Endodermal cell (in vitro differentiated cells): ENCODE measurements around the gene SZRD1. TPM values are rescaled to one million over a fixed set of nuclear protein-coding genes. Genes with fewer than 3 reads are reported as not detected.

Experiments
- DNase-seq: peaks from one replicate; pipeline ENCODE4 v3.0.0-alpha.2; 2017
- H3K27ac ChIP-seq: 2 replicates; pipeline ENCODE4 v1.5.1; 2013; ENCODE audit warnings: mild to moderate bottlenecking, low read depth, low read length, moderate library complexity
- H3K27me3 ChIP-seq: 2 replicates; pipeline ENCODE4 v1.6.1; 2013; ENCODE audit warnings: mild to moderate bottlenecking, low read length, moderate library complexity; ENCODE audit not compliant: insufficient read depth, control insufficient read depth, poor library complexity, severe bottlenecking
- H3K36me3 ChIP-seq: 2 replicates; pipeline ENCODE4 v1.7.0; 2013; ENCODE audit warnings: mild to moderate bottlenecking, low read length, moderate library complexity; ENCODE audit not compliant: control insufficient read depth, insufficient read depth
- H3K4me1 ChIP-seq: one replicate; pipeline ENCODE4 v1.7.0; 2013; ENCODE audit warnings: low read length; ENCODE audit not compliant: control insufficient read depth, insufficient read depth
- H3K4me3 ChIP-seq: 2 replicates; pipeline ENCODE4 v1.5.1; 2013; ENCODE audit warnings: mild to moderate bottlenecking, low read length, moderate library complexity
- H3K9ac ChIP-seq: 2 replicates; pipeline ENCODE4 v1.6.1; 2013; ENCODE audit warnings: mild to moderate bottlenecking, low read length, moderate library complexity; ENCODE audit not compliant: poor library complexity, severe bottlenecking; ENCODE audit errors: extremely low read depth
- H3K9me3 ChIP-seq: 2 replicates; pipeline ENCODE4 v1.6.1; 2013; ENCODE audit warnings: mild to moderate bottlenecking, low read length, moderate library complexity; ENCODE audit not compliant: control insufficient read depth
- H3K27ac Mint-ChIP-seq: 2 replicates; pipeline ENCODE4 v1.8.0; 2020; ENCODE audit warnings: mixed read lengths
- H3K27me3 Mint-ChIP-seq: 2 replicates; pipeline ENCODE4 v1.8.0; 2021; ENCODE audit warnings: mild to moderate bottlenecking, mixed read lengths; ENCODE audit not compliant: insufficient read depth
- H3K36me3 Mint-ChIP-seq: 2 replicates; pipeline ENCODE4 v1.8.0; 2020; ENCODE audit warnings: low read depth, mixed read lengths
- H3K4me1 Mint-ChIP-seq: 2 replicates; pipeline ENCODE4 v1.8.0; 2020; ENCODE audit warnings: mixed read lengths
- H3K4me3 Mint-ChIP-seq: 2 replicates; pipeline ENCODE4 v1.8.0; 2020; ENCODE audit warnings: mild to moderate bottlenecking, moderate library complexity, mixed read lengths
- H3K9me3 Mint-ChIP-seq: 2 replicates; pipeline ENCODE4 v1.8.0; 2020; ENCODE audit warnings: mild to moderate bottlenecking, mixed read lengths
- WGBS, 2 experiments: methylation state at CpG; one replicate each; pipeline versions ENCODE4 v1.1.5 to v1.1.7; 2013; ENCODE audit warnings: missing lambda C conversion rate in 2 of 2, mixed read lengths in 1 of 2; ENCODE audit not compliant: insufficient coverage in 1 of 2, insufficient read length in 1 of 2; 5-methylcytosine and 5-hydroxymethylcytosine counted together
- total RNA-seq, 2 donors: library from RNA; stranded (reverse); fragmentation: NEBNext Ultra II Directional in 1 of 2; extraction: Animal tissue kit (Norgen Biotek cat#: 25700) in 1 of 2; gene quantifications; 2 replicates in 1 of 2; 3 replicates in 1 of 2; pipeline ENCODE4 v1.2.1, GENCODE V29; 2021
- TF ChIP-seq, protein P1 (sequence below): fragments of 200-600 bp; sonication (generic); conservative IDR thresholded peaks from 2 replicates; pipeline ENCODE4 v1.5.0; 2021; ENCODE audit warnings: antibody characterized with exemption, mild to moderate bottlenecking

SZRD1 gene
- total RNA-seq, 2 donors from 2014 or later, result 111 to 118 TPM

GRCh38 chr1:16440131-16440469 lies 73.1 kb downstream of the SZRD1 start:
- DNase-seq, result no peak
- no peaks in the 10 kb centered on the region for H3K4me1 ChIP-seq
- H3K27me3 Mint-ChIP-seq, result peaks cover 6% of the 10 kb centered on the region
- H3K27me3 ChIP-seq, result no peaks in the 10 kb centered on the region
- WGBS, 2 experiments, result 60 to 64% methylated on average over 3 to 7 of the region's 7 CpGs
- H3K36me3 ChIP-seq, result peaks cover 26% of the 10 kb centered on the region
- H3K4me3 ChIP-seq, result peak overlapping the region; percentile 99
- peak overlapping the region; percentile 91 for H3K27ac Mint-ChIP-seq
- peaks cover 10% of the 10 kb centered on the region for H3K4me1 Mint-ChIP-seq
- H3K9ac ChIP-seq, result no peak overlapping the region
- no peaks in the 10 kb centered on the region for H3K9me3 ChIP-seq
- TF ChIP-seq, protein P1, sequence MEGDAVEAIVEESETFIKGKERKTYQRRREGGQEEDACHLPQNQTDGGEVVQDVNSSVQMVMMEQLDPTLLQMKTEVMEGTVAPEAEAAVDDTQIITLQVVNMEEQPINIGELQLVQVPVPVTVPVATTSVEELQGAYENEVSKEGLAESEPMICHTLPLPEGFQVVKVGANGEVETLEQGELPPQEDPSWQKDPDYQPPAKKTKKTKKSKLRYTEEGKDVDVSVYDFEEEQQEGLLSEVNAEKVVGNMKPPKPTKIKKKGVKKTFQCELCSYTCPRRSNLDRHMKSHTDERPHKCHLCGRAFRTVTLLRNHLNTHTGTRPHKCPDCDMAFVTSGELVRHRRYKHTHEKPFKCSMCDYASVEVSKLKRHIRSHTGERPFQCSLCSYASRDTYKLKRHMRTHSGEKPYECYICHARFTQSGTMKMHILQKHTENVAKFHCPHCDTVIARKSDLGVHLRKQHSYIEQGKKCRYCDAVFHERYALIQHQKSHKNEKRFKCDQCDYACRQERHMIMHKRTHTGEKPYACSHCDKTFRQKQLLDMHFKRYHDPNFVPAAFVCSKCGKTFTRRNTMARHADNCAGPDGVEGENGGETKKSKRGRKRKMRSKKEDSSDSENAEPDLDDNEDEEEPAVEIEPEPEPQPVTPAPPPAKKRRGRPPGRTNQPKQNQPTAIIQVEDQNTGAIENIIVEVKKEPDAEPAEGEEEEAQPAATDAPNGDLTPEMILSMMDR, result no peak
- H3K27ac ChIP-seq, result peak overlapping the region; percentile 53
- H3K4me3 Mint-ChIP-seq, result peak overlapping the region; percentile 94
- H3K36me3 Mint-ChIP-seq, result peaks cover 18% of the 10 kb centered on the region
- no peaks in the 10 kb centered on the region for H3K9me3 Mint-ChIP-seq

DNA sequence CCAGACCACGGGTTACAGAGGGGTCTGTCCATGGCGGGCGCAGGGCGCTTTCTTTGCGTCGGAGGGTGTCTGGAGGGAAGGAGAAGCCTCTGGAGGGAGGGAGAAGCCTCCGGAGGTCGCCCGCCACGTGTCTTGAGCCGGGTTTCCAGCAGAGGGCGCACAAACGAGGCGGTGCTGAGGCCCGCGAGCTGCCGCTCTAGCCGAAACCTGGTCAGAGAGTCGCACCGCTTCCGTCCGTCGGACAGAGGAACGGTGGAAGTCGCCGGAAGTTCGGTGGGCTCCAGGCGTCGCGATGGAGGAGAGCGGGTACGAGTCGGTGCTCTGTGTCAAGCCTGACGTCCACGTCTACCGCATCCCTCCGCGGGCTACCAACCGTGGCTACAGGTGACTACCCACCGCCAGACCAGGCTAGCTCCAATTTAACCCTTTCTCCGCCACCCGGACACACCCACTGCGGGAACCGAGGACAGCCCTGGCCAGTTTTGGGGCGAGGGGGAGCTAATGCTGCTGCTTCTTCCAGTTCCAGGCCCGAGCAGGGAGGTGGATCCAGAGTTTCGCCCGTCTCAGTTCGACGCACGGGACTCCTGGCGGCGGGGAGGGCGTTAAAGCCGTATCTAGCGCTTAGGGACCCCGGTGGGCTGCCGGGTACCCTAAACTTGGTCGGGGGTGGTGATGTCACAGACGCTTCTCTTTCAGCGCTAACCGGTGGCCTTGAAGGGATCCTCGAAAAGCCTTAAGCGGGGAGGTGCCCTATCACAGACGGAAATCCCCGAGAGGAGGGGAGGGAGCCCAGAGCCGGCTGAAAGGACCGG lies 73.6 kb downstream of the SZRD1 start, which contains the start of gene NECAP2:
TSS of gene NECAP2 (plus strand) at position 255 of the 812 bp plus-strand sequence. CDS start at position 293, 38 bp downstream.
- Histone ChIP-seq H3K36me3 (peaks cover 31% of the 10 kb centered on the region), H3K9ac (peak within 1 kb of the TSS; percentile 80), H3K9me3 (no peaks in the 10 kb centered on the region), H3K27me3 (no peaks in the 10 kb centered on the region), H3K4me1 (no peaks in the 10 kb centered on the region), H3K27ac (peak within 1 kb of the TSS; percentile 53), H3K4me3 (peak within 1 kb of the TSS; percentile 99)
- Mint-ChIP-seq H3K27me3 (peaks cover 6% of the 10 kb centered on the region), H3K4me1 (peaks cover 10% of the 10 kb centered on the region), H3K27ac (peak within 1 kb of the TSS; percentile 91), H3K36me3 (peaks cover 22% of the 10 kb centered on the region), H3K4me3 (peak within 1 kb of the TSS; percentile 94), H3K9me3 (no peaks in the 10 kb centered on the region)
- peak; percentile 99 for DNase-seq
- 1% methylated on average over 25 to 68 of the region's 68 CpGs for WGBS, 2 experiments
- TF ChIP-seq, protein P1, result peak; percentile 94

DNA sequence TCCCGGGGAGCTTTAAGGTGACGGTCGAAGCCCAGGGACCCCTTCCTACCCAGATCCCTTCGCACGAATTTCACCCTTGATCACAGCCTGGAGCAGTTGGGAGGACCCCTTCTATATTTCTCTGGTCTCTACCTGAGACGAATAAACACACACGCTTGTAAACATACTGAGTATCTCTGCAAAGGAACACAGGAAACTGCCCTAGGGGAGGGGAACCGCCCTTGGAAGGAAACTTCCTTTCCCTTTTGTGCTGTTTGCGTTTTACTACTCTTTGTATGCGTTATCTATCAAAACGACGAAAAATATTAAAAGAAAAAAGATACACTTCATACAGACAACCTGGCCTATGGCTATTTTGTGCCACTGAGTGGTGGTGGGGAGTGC lies 74.2 kb downstream of the SZRD1 start:
- peak overlapping the region; percentile 91 for H3K27ac Mint-ChIP-seq
- TF ChIP-seq, protein P1, result no peak
- peak overlapping the region; percentile 80 for H3K9ac ChIP-seq
- peaks cover 10% of the 10 kb centered on the region for H3K4me1 Mint-ChIP-seq
- no peak for DNase-seq
- no peaks in the 10 kb centered on the region for H3K9me3 Mint-ChIP-seq
- peaks cover 26% of the 10 kb centered on the region for H3K36me3 Mint-ChIP-seq
- H3K27me3 Mint-ChIP-seq, result peaks cover 6% of the 10 kb centered on the region
- no peaks in the 10 kb centered on the region for H3K9me3 ChIP-seq
- no peaks in the 10 kb centered on the region for H3K4me1 ChIP-seq
- peaks cover 31% of the 10 kb centered on the region for H3K36me3 ChIP-seq
- H3K27ac ChIP-seq, result no peak overlapping the region
- peak overlapping the region; percentile 99 for H3K4me3 ChIP-seq
- peak overlapping the region; percentile 94 for H3K4me3 Mint-ChIP-seq
- 1 to 4% methylated on average over 3 to 11 of the region's 12 CpGs for WGBS, 2 experiments
- H3K27me3 ChIP-seq, result no peaks in the 10 kb centered on the region
